ENCODE measurements around the gene PSKH1.

PSKH1 gene

GRCh38 chr16:67893743-67894399 is 817 bp downstream of the PSKH1 start:
- H2AFZ ChIP-seq (ENCODE audit: low read length): no peak overlapping the region
- peaks cover 23% of the 10 kb centered on the region for H3K4me1 ChIP-seq (ENCODE audit: insufficient read depth, low read length, poor library complexity, severe bottlenecking)
- peak overlapping the region; percentile 94 for H3K9ac ChIP-seq (ENCODE audit: low read depth, low read length, poor library complexity, severe bottlenecking)
- H3K27me3 ChIP-seq (ENCODE audit: insufficient read depth, low read length, poor library complexity, severe bottlenecking): no peaks in the 10 kb centered on the region
- H3K4me3 ChIP-seq (ENCODE audit: low read length, poor library complexity, severe bottlenecking): peak overlapping the region; percentile 85
- no peaks in the 10 kb centered on the region for H3K9me3 ChIP-seq (ENCODE audit: insufficient read depth, low read depth, low read length)
- peaks cover 39% of the 10 kb centered on the region for H3K79me2 ChIP-seq (ENCODE audit: insufficient read depth, low read length)
- H3K9me2 ChIP-seq (replicated peaks; ENCODE audit: low read depth, low read length): no peaks in the 10 kb centered on the region
- peak overlapping the region; percentile 97 for H3K4me2 ChIP-seq (ENCODE audit: low read depth, low read length, poor library complexity, severe bottlenecking)
- no peaks in the 10 kb centered on the region for H3F3A ChIP-seq (ENCODE audit: low read depth)
- TF ChIP-seq EZH2phosphoT487 (IDR thresholded peaks at IDR 0.05; ENCODE audit: borderline replicate concordance): no peak
- no peak for TF ChIP-seq CTCF (conservative IDR thresholded peaks at IDR 0.05; ENCODE audit: low read length)
- H3K36me3 ChIP-seq (ENCODE audit: insufficient read depth, low read length): no peaks in the 10 kb centered on the region
- no peaks in the 10 kb centered on the region for H4K20me1 ChIP-seq (ENCODE audit: insufficient read depth, low read length, poor library complexity, severe bottlenecking)

- Histone ChIP-seq H3K9me2 (replicated peaks; ENCODE audit: low read depth, low read length) (no peaks in the 10 kb centered on the region), H3K9me3 (ENCODE audit: insufficient read depth, low read depth, low read length) (no peaks in the 10 kb centered on the region), H3K9ac (ENCODE audit: low read depth, low read length, poor library complexity, severe bottlenecking) (no peak overlapping the region), H3K4me3 (ENCODE audit: low read length, poor library complexity, severe bottlenecking) (no peak overlapping the region), H3F3A (ENCODE audit: low read depth) (no peaks in the 10 kb centered on the region), H3K79me2 (ENCODE audit: insufficient read depth, low read length) (peaks cover 48% of the 10 kb centered on the region), H3K4me1 (ENCODE audit: insufficient read depth, low read length, poor library complexity, severe bottlenecking) (peaks cover 22% of the 10 kb centered on the region), H4K20me1 (ENCODE audit: insufficient read depth, low read length, poor library complexity, severe bottlenecking) (no peaks in the 10 kb centered on the region), H3K4me2 (ENCODE audit: low read depth, low read length, poor library complexity, severe bottlenecking) (no peak overlapping the region), H3K36me3 (ENCODE audit: insufficient read depth, low read length) (no peaks in the 10 kb centered on the region), H3K27me3 (ENCODE audit: insufficient read depth, low read length, poor library complexity, severe bottlenecking) (no peaks in the 10 kb centered on the region), H2AFZ (ENCODE audit: low read length) (no peak overlapping the region)
- TF ChIP-seq CTCF (conservative IDR thresholded peaks at IDR 0.05; ENCODE audit: low read length) (no peak), EZH2phosphoT487 (IDR thresholded peaks at IDR 0.05; ENCODE audit: borderline replicate concordance) (no peak)
Measured at GRCh38 chr16:67897231-67897630, 4.2 kb downstream of the PSKH1 start.

- Histone ChIP-seq H3K9ac (ENCODE audit: low read depth, low read length, poor library complexity, severe bottlenecking) (no peak overlapping the region), H3K9me3 (ENCODE audit: insufficient read depth, low read depth, low read length) (no peaks in the 10 kb centered on the region), H3K4me2 (ENCODE audit: low read depth, low read length, poor library complexity, severe bottlenecking) (no peak overlapping the region), H3F3A (ENCODE audit: low read depth) (no peaks in the 10 kb centered on the region), H3K36me3 (ENCODE audit: insufficient read depth, low read length) (no peaks in the 10 kb centered on the region), H3K79me2 (ENCODE audit: insufficient read depth, low read length) (peaks cover 18% of the 10 kb centered on the region), H3K4me3 (ENCODE audit: low read length, poor library complexity, severe bottlenecking) (no peak overlapping the region), H3K27me3 (ENCODE audit: insufficient read depth, low read length, poor library complexity, severe bottlenecking) (no peaks in the 10 kb centered on the region), H3K9me2 (replicated peaks; ENCODE audit: low read depth, low read length) (no peaks in the 10 kb centered on the region), H2AFZ (ENCODE audit: low read length) (no peak overlapping the region), H4K20me1 (ENCODE audit: insufficient read depth, low read length, poor library complexity, severe bottlenecking) (no peaks in the 10 kb centered on the region), H3K4me1 (ENCODE audit: insufficient read depth, low read length, poor library complexity, severe bottlenecking) (no peaks in the 10 kb centered on the region)
- TF ChIP-seq CTCF (conservative IDR thresholded peaks at IDR 0.05; ENCODE audit: low read length) (no peak), EZH2phosphoT487 (IDR thresholded peaks at IDR 0.05; ENCODE audit: borderline replicate concordance) (no peak)
Measured at GRCh38 chr16:67901734-67902133, 8.7 kb downstream of the PSKH1 start.

Measured in Loucy (cell line).